Caki2 (cell line): ENCODE results near the gene CRCP. TPM values are rescaled to one million over a fixed set of nuclear protein-coding genes. Genes with fewer than 3 reads are reported as not detected.
"Not testable (repeated sequence)": the region's sequence is repeated elsewhere in the genome, so short reads cannot be mapped to it uniquely, and the experiment has no call there.

Source experiments
- DNase-seq: peaks from one replicate; pipeline ENCODE4 v3.0.0-alpha.2; 2015; ENCODE audit warnings: low read depth
- in situ Hi-C: cut with HindIII; loops from 2 replicates; pipeline ENCODE4 v1.10.0; 2016; ENCODE audit warnings: low sequenced_read_pairs, low pct_unique_long_range_greater_than_20kb, mixed read lengths
- total RNA-seq: library from RNA; depleted of rRNA; stranded (reverse); fragments of >200 nt; shearing (Covaris generic); gene quantifications from 2 replicates; pipeline ENCODE4 v1.2.3, GENCODE V29; 2014; ENCODE audit warnings: low replicate concordance; rRNA removed

CRCP gene
- total RNA-seq: 92.3 and 131 TPM in 2 replicates

GRCh38 chr7:66114743-66115649 is at the start of gene CRCP:
Gene CRCP, plus strand, starts transcription at chr7:66114847. Its CDS starts 116 bp downstream, at chr7:66114963.
- in situ Hi-C loops: no loop called here
- peak; percentile 85 for DNase-seq

GRCh38 chr7:66069732-66070131 is 44.9 kb upstream of the CRCP start:
- in situ Hi-C loops: no loop called here
- DNase-seq: no peak

GRCh38 chr7:66070222-66070621 is 44.4 kb upstream of the CRCP start:
- in situ Hi-C loops: no loop called here
- DNase-seq: no peak

- in situ Hi-C loops, DNase-seq: not testable (repeated sequence)
Observed at GRCh38 chr7:66072208-66072607, 42.4 kb upstream of the CRCP start.

GRCh38 chr7:66075590-66076461 is 38.8 kb upstream of the CRCP start, which contains the start of gene ASL:
Gene ASL, plus strand, starts transcription at chr7:66075819. Its CDS starts 263 bp downstream, at chr7:66076082.
- in situ Hi-C loops: no loop called here
- DNase-seq: peak; percentile 93

GRCh38 chr7:66076462-66077329 is 38.0 kb upstream of the CRCP start:
- no peak for DNase-seq
- in situ Hi-C loops: no loop called here

- no peak for DNase-seq
- in situ Hi-C loops: no loop called here
Observed at GRCh38 chr7:66078067-66078466, 36.6 kb upstream of the CRCP start.

GRCh38 chr7:66082083-66082482 is 32.6 kb upstream of the CRCP start:
- in situ Hi-C loops: no loop called here
- DNase-seq: no peak

- DNase-seq: no peak
- in situ Hi-C loops: no loop called here
Observed at GRCh38 chr7:66082886-66083415, 31.7 kb upstream of the CRCP start.

GRCh38 chr7:66083677-66084076 is 31.0 kb upstream of the CRCP start:
- in situ Hi-C loops: no loop called here

GRCh38 chr7:66088861-66089838 is 25.5 kb upstream of the CRCP start:
- in situ Hi-C loops: no loop called here
- DNase-seq: no peak

More at GRCh38 chr7:66083677-66084076, 31.0 kb upstream of the CRCP start:
- no peak for DNase-seq

- DNase-seq: no peak
- in situ Hi-C loops: no loop called here
Observed at GRCh38 chr7:66092654-66093053, 22.0 kb upstream of the CRCP start.

- in situ Hi-C loops: no loop called here
- no peak for DNase-seq
Observed at GRCh38 chr7:66095010-66095409, 19.6 kb upstream of the CRCP start.

GRCh38 chr7:66099232-66099550 is 15.5 kb upstream of the CRCP start:
- in situ Hi-C loops: no loop called here
- no peak for DNase-seq

GRCh38 chr7:66099551-66100407 is 14.9 kb upstream of the CRCP start:
- DNase-seq: peak; percentile 96
- in situ Hi-C loops: no loop called here
